ENCODE measurements around the gene SUSD1.

DNA sequence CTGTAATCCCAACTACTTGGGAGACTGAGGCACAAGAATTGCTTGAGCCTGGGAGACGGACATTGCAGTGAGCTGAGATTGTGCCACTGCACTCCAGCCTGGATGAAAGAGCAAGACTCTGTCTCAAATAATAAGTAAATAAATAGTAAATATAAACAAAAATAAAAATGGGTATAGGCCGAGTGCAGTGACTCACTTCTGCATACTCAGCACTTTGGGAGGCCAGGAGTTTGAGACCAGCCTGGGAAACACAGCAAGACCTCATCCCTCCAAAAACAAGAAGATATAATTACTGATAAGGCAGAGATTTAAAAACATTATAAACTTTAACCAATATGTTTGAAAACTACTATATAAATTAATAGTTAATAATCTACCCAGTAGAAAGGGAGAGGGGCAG is 37.8 kb upstream of the SUSD1 start:
- TF ChIP-seq, protein P1, sequence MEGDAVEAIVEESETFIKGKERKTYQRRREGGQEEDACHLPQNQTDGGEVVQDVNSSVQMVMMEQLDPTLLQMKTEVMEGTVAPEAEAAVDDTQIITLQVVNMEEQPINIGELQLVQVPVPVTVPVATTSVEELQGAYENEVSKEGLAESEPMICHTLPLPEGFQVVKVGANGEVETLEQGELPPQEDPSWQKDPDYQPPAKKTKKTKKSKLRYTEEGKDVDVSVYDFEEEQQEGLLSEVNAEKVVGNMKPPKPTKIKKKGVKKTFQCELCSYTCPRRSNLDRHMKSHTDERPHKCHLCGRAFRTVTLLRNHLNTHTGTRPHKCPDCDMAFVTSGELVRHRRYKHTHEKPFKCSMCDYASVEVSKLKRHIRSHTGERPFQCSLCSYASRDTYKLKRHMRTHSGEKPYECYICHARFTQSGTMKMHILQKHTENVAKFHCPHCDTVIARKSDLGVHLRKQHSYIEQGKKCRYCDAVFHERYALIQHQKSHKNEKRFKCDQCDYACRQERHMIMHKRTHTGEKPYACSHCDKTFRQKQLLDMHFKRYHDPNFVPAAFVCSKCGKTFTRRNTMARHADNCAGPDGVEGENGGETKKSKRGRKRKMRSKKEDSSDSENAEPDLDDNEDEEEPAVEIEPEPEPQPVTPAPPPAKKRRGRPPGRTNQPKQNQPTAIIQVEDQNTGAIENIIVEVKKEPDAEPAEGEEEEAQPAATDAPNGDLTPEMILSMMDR (IDR thresholded peaks at IDR 0.05; ENCODE audit: borderline replicate concordance, extremely low read depth, low read length, poor library complexity, severe bottlenecking): no peak
- TF ChIP-seq EZH2 (IDR thresholded peaks at IDR 0.05; ENCODE audit: borderline replicate concordance, low read depth, low read length, severe bottlenecking): no peak

All from DND-41 (cell line).